GM12875 (cell line): ENCODE results near the gene CITED1.
A peak's percentile ranks its signal among the peaks of the same experiment; 100 is the strongest.

Experiments used
- H3K4me3 ChIP-seq: one replicate; pipeline ENCODE4 v1.5.1; 2011; ENCODE audit warnings: low read depth, low read length, control low read depth
- TF ChIP-seq, protein P1 (sequence below): IDR thresholded peaks from 2 replicates; pipeline ENCODE4 v1.5.1; 2011; ENCODE audit warnings: low read depth, mild to moderate bottlenecking, control low read depth, inconsistent platforms, low read length, moderate library complexity, borderline replicate concordance; ENCODE audit not compliant: insufficient read depth

Gene CITED1

DNA sequence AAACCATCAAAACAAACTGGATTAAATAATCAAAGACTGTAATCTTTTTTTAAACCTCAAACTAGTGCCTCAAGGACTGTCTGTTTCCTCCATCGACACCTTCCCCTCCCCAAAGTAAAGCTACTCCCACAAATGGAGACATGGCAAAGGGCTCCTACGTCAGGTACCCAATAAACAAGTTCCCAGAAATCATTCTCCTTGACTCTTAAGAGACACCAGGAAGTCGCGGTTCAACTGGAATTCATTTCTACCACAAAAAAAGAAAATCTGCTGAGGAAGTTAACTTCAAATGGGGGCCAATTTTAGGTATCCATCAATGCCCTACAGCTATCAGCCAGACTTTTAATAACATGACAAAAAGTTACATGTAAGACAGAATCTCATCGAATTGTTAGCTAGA is 31.2 kb downstream of the CITED1 start:
- TF ChIP-seq, protein P1, sequence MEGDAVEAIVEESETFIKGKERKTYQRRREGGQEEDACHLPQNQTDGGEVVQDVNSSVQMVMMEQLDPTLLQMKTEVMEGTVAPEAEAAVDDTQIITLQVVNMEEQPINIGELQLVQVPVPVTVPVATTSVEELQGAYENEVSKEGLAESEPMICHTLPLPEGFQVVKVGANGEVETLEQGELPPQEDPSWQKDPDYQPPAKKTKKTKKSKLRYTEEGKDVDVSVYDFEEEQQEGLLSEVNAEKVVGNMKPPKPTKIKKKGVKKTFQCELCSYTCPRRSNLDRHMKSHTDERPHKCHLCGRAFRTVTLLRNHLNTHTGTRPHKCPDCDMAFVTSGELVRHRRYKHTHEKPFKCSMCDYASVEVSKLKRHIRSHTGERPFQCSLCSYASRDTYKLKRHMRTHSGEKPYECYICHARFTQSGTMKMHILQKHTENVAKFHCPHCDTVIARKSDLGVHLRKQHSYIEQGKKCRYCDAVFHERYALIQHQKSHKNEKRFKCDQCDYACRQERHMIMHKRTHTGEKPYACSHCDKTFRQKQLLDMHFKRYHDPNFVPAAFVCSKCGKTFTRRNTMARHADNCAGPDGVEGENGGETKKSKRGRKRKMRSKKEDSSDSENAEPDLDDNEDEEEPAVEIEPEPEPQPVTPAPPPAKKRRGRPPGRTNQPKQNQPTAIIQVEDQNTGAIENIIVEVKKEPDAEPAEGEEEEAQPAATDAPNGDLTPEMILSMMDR: no peak
- peak overlapping the region; percentile 82 for H3K4me3 ChIP-seq

DNA sequence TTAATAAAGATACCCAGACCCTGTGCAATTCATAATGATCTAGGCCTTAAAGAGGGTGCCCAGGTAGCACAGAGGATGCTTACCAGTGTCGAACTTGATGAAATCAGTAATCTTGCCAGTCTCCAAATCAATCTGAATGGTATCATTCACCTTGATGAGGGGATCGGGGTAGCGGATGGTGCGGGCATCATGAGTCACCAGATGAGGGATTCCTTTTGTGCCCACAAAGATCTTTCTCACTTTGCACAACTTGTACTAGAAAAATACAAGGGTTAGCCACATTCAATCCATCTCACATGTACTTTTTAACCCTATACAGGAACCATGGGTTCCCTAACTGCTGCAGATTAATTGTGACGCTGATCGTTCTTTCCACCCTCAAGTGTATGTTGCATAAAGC is 32.0 kb downstream of the CITED1 start:
- H3K4me3 ChIP-seq: no peak overlapping the region
- TF ChIP-seq, protein P1: no peak

DNA sequence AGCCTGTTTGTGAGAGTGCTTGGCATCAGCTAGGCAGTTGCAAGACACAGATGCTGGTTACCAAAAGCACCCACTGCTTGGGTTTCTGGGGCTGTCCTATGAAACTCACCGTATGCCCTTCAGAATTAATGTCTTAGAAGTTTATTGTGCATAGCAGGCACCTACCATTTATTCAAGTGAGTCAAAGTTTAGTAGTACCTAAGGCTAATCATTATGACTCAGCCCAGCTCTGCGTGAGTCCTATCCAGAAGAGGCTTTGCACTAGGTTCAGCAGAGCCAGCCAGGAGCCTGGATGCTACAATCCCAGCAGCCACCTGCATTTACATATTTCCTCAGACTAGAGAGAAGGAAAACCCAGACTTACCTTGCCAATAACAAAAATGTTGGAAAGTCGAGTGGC is 32.8 kb downstream of the CITED1 start:
- TF ChIP-seq, protein P1: no peak
- H3K4me3 ChIP-seq: no peak overlapping the region

DNA sequence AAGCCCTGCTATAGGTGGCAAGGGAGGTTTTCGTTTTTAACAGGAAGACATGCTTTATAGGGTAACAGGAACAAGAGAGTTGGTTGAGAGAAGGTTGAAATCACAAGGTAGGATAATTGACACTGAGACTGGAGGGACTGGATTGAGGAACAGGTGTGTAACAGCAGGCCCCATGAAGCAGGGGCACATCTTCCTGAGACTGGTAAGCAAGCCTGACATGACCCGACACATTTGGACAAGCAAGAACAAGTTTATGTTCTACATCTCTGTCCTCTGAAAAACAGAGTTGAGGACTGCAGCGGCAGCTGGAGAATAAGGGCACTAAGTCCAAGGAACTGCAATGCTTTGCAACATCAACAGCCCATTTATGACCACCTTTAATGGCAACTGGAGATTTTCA is 33.9 kb downstream of the CITED1 start:
- TF ChIP-seq, protein P1: no peak
- no peak overlapping the region for H3K4me3 ChIP-seq

DNA sequence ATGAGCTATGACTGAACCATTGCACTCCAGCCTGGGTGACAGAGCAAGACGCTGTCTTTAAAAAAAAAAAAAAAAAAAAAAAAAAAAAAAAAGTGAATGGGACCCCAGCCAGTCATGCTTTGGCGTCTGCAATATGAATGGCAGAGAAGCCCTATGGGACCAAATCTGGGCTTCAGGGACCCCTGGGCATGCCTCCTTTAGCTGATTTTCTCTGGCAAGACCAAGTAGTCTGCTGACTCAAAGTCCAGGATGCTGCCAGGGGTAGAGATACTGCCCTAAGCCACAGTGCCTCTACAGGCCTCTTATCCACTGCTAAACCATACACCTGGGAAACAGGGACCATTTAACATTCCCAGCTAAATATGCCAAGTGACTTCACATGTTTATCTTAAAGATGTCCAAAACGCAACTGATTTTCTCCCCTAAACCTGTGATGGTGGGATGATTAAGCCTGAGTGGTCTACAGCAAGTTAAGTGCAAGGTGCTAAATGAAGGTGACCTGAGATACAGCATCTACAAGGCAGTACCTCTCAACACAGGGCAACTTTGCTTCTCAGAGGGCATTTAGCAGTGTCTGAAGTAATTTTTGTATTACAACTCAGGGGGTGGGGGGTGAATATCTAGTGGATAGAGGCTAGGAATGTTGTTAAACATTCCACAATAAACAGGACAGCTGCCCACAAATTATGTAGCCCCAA is 34.5 kb downstream of the CITED1 start:
- no peak overlapping the region for H3K4me3 ChIP-seq

DNA sequence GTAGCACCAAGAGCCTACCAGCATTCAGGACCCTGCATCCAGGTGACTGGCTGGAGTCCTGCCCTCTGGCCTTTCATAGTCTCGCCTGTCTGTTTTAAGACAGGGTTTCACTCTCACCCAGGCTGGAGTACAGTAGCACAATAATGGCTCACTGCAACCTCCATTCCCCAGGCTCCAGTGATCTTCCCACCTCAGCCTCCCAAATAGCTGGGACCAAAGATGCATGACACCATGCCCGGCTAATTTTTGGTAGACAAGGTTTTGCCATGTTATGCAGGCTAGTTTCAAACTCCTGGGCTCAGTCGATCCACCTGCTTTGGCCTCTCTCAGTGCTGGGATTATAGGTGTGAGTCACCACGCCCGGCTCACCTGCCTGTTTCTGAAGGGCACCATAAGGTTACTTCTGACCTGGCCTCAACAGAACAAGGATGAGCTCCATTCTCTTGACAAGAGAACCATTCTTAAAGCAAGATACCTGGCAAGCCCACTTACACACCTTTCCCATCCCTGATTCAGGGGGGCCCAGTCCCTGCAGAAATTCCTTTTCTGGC is 35.3 kb downstream of the CITED1 start:
- no peak overlapping the region for H3K4me3 ChIP-seq
- TF ChIP-seq, protein P1: no peak

More for the DNA sequence above, 34.5 kb downstream of the CITED1 start:
- TF ChIP-seq, protein P1: no peak

DNA sequence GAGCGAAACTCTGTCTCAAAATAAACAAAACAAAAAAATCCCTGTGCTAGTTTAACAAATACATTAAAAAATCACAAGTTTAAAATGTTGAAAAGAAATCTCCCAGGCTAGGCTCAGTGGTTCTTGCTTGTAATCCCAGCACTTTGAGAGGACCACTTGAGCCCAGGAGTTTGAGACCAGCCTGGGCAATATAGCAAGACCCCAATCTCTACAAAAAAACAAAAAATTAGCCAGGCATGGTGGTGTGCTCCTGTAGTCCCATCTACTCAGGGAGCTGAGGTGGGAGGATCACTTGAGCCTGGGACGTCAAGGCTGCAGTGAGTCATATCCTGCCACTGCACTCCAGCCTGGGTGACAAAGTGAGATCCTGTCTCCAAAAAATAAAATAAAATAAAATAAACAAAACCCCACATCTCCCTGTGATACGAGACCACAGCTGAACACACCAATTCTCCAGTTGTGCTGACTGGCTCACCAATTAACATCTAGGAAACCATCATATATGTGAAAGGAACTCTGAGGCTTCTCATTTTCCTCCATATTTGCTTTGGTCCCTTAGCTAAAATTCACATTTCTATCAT is 36.0 kb downstream of the CITED1 start:
- no peak overlapping the region for H3K4me3 ChIP-seq
- TF ChIP-seq, protein P1: no peak
